ENCODE results near the gene CD86.

CD86 gene

DNA sequence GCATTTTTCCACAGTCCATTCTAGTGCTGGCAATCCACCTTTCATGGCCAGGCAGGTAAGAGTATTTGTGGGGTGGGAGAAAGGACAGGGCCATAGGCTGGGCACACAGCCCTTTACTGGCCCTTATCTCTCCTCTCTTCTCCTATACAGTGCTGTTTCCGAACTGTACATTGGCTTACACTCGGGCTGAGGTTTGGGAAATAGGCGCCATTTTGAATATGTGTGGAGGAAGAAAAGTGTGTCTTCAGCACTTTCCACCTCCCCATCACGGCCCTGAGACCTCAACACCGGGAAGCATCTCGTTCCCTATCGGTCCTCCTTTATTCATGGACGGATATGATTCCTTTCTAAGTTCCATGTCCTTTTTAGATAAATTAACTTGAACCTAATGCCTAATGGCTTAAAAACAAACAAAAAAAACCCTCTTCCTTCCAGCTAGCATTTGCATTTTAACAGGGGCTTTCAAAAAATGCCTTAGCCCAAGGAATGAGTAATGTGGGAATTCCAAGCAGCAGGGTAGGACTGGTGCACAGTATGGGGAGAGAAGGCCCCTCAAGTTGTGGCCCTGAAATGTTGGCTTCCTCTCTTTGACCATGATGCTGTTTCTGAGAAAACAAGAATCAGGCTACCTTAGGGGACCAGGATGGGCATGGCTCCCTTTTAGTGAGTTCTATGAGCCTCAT is 24.5 kb downstream of the CD86 start:
- H3K9me3 ChIP-seq (ENCODE audit: low read length), result no peaks in the 10 kb centered on the region
- H3K4me3 ChIP-seq (ENCODE audit: low read depth in 1 of 2, low read length in 2 of 2), result no peak overlapping the region
- no peak overlapping the region for H3K27ac ChIP-seq (ENCODE audit: low read depth, low read length)
- no peaks in the 10 kb centered on the region for H3K27me3 ChIP-seq (ENCODE audit: control insufficient read depth in 1 of 2, insufficient read depth in 2 of 2, low read length in 2 of 2)
- H3K9ac ChIP-seq (ENCODE audit: low read length), result no peak overlapping the region
- H3K36me3 ChIP-seq (ENCODE audit: insufficient read depth, low read length), result no peaks in the 10 kb centered on the region
- H3K4me1 ChIP-seq (ENCODE audit: insufficient read depth, low read length), result no peaks in the 10 kb centered on the region

- no peak overlapping the region for H3K4me3 ChIP-seq (ENCODE audit: low read depth in 1 of 2, low read length in 2 of 2)
- H3K9ac ChIP-seq (ENCODE audit: low read length), result no peak overlapping the region
Observed at GRCh38 chr3:122080207-122080587, 25.0 kb downstream of the CD86 start.

DNA sequence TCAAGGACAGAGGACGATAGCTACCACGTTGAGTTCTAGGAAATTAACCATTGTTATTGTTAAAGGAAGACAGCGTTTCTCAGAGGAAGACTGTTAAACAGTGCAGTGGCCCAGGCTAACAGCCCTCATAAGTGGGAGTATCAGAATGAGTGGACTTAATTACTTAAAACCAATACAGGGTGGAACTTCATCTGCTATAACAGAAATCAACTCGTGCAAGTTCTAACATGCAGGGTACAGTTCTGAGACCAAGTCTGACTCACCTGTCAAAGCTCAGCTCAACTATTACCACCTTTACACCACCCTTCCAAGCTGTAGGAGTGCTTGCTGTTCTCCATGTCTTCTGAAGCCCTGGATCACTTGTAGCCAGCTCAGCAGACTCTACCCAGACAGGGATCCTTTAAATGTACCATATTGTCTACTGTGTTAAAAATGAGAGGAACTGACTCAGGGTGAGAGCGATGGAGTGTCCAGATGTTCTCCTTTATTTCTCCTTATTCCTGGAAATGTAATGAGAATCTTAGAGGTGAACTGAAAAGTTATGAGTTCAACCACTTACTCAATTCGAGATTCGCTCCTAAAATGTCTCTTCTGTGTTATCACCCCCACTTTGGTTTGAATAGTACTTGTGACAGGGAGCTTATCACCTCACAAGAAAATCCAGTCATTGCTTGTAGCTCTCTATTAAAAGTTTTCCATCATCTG is 26.5 kb downstream of the CD86 start:
- Histone ChIP-seq H3K9ac (ENCODE audit: low read length) (no peak overlapping the region), H3K9me3 (ENCODE audit: low read length) (no peaks in the 10 kb centered on the region), H3K27ac (ENCODE audit: low read depth, low read length) (no peak overlapping the region), H3K36me3 (ENCODE audit: insufficient read depth, low read length) (no peaks in the 10 kb centered on the region), H3K4me3 (ENCODE audit: low read depth in 1 of 2, low read length in 2 of 2) (no peak overlapping the region), H3K4me1 (ENCODE audit: insufficient read depth, low read length) (no peaks in the 10 kb centered on the region), H3K27me3 (ENCODE audit: control insufficient read depth in 1 of 2, insufficient read depth in 2 of 2, low read length in 2 of 2) (no peaks in the 10 kb centered on the region)

More at GRCh38 chr3:122080207-122080587, 25.0 kb downstream of the CD86 start:
- H3K36me3 ChIP-seq (ENCODE audit: insufficient read depth, low read length), result no peaks in the 10 kb centered on the region
- H3K27ac ChIP-seq (ENCODE audit: low read depth, low read length), result no peak overlapping the region
- no peaks in the 10 kb centered on the region for H3K9me3 ChIP-seq (ENCODE audit: low read length)
- no peaks in the 10 kb centered on the region for H3K4me1 ChIP-seq (ENCODE audit: insufficient read depth, low read length)
- H3K27me3 ChIP-seq (ENCODE audit: control insufficient read depth in 1 of 2, insufficient read depth in 2 of 2, low read length in 2 of 2), result no peaks in the 10 kb centered on the region

GRCh38 chr3:122082357-122082756 is 27.2 kb downstream of the CD86 start:
- Histone ChIP-seq H3K4me3 (ENCODE audit: low read depth in 1 of 2, low read length in 2 of 2) (no peak overlapping the region), H3K27me3 (ENCODE audit: control insufficient read depth in 1 of 2, insufficient read depth in 2 of 2, low read length in 2 of 2) (no peaks in the 10 kb centered on the region), H3K9ac (ENCODE audit: low read length) (no peak overlapping the region), H3K36me3 (ENCODE audit: insufficient read depth, low read length) (no peaks in the 10 kb centered on the region), H3K4me1 (ENCODE audit: insufficient read depth, low read length) (no peaks in the 10 kb centered on the region), H3K27ac (ENCODE audit: low read depth, low read length) (no peak overlapping the region), H3K9me3 (ENCODE audit: low read length) (no peaks in the 10 kb centered on the region)

DNA sequence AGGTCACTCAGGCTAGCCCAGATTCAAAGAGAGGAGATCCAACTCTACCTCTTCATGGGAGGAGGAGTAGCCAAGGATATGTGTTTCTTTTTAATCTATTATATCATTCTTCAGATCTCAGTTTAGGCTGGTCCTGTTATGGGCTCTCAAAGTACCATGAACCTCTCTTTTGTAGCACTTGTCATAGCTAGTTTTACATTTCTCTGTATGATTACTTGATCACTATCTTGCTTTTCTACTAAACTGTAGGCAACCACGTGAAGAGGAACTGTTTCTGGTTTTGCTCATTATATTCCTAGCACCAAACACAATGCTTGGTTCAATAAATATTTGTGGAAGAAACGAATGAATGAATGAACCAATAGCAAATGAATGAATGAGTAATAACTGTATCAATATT is 29.6 kb downstream of the CD86 start:
- Histone ChIP-seq H3K9ac (ENCODE audit: low read length) (no peak overlapping the region), H3K9me3 (ENCODE audit: low read length) (no peaks in the 10 kb centered on the region), H3K36me3 (ENCODE audit: insufficient read depth, low read length) (no peaks in the 10 kb centered on the region), H3K4me1 (ENCODE audit: insufficient read depth, low read length) (no peaks in the 10 kb centered on the region), H3K27me3 (ENCODE audit: control insufficient read depth in 1 of 2, insufficient read depth in 2 of 2, low read length in 2 of 2) (no peaks in the 10 kb centered on the region), H3K27ac (ENCODE audit: low read depth, low read length) (no peak overlapping the region), H3K4me3 (ENCODE audit: low read depth in 1 of 2, low read length in 2 of 2) (no peak overlapping the region)

DNA sequence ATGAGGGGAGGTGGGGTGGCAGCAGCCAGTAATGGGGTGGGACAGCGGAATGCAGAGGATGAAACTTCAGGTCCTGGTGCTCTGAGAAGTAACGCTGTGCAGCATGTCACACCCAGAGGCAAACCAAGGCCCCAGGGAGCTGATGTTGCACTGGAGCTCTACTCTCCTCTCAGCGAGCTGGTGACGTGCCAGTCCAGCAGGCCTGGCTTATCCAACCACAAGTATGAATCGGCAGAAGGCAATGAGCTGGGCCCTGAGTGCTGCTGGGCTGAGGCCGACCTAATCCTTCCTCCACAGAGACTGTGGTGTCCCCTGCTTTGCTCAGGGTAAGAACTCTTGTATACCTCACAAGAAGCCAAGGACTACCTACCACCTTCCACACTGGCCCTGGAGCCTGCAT is 30.5 kb downstream of the CD86 start:
- H3K4me1 ChIP-seq (ENCODE audit: insufficient read depth, low read length), result no peaks in the 10 kb centered on the region
- no peak overlapping the region for H3K9ac ChIP-seq (ENCODE audit: low read length)
- H3K9me3 ChIP-seq (ENCODE audit: low read length), result no peaks in the 10 kb centered on the region
- H3K27me3 ChIP-seq (ENCODE audit: control insufficient read depth in 1 of 2, insufficient read depth in 2 of 2, low read length in 2 of 2), result no peaks in the 10 kb centered on the region
- no peak overlapping the region for H3K4me3 ChIP-seq (ENCODE audit: low read depth in 1 of 2, low read length in 2 of 2)
- no peak overlapping the region for H3K27ac ChIP-seq (ENCODE audit: low read depth, low read length)
- H3K36me3 ChIP-seq (ENCODE audit: insufficient read depth, low read length), result no peaks in the 10 kb centered on the region

GRCh38 chr3:122088531-122088930 is 33.4 kb downstream of the CD86 start:
- Histone ChIP-seq H3K36me3 (ENCODE audit: insufficient read depth, low read length) (no peaks in the 10 kb centered on the region), H3K27ac (ENCODE audit: low read depth, low read length) (no peak overlapping the region), H3K4me1 (ENCODE audit: insufficient read depth, low read length) (no peaks in the 10 kb centered on the region), H3K9ac (ENCODE audit: low read length) (no peak overlapping the region), H3K4me3 (ENCODE audit: low read depth in 1 of 2, low read length in 2 of 2) (no peak overlapping the region), H3K27me3 (ENCODE audit: control insufficient read depth in 1 of 2, insufficient read depth in 2 of 2, low read length in 2 of 2) (no peaks in the 10 kb centered on the region), H3K9me3 (ENCODE audit: low read length) (no peaks in the 10 kb centered on the region)

DNA sequence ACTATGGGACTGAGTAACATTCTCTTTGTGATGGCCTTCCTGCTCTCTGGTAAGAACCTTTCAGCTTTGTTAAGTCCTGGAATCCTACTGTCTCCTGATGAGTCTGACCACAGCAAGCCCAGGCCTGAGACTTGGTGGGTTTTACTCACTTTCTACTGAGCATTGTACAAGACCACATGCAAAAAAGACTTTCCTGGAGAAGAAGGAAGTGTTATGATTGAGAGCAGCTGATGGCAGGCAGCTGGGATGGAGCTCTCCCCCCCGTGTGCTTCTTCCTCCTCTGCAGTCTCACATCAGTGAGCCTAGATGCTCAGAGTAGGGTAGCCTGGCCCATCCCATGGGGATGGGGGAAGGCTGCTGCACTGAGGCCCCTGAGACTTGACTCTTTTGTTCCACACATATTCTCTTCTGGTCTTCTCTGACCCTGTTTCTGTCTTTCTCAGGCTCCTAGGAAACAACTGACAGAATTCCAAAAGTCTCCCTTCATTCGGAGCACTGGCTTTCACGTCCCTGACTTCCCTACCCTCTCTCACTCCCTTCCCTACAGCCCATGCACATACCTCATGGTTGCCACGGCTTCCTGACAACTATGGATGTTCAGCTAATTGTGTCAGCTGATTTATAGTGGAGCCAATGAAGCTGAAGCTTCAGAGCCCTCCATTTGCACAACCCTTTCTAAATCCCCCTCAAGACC is 36.6 kb downstream of the CD86 start:
- Histone ChIP-seq H3K9ac (ENCODE audit: low read length) (no peak overlapping the region), H3K4me3 (ENCODE audit: low read depth in 1 of 2, low read length in 2 of 2) (no peak overlapping the region), H3K36me3 (ENCODE audit: insufficient read depth, low read length) (no peaks in the 10 kb centered on the region), H3K4me1 (ENCODE audit: insufficient read depth, low read length) (no peaks in the 10 kb centered on the region), H3K27ac (ENCODE audit: low read depth, low read length) (no peak overlapping the region), H3K27me3 (ENCODE audit: control insufficient read depth in 1 of 2, insufficient read depth in 2 of 2, low read length in 2 of 2) (no peaks in the 10 kb centered on the region), H3K9me3 (ENCODE audit: low read length) (no peaks in the 10 kb centered on the region)

GRCh38 chr3:122092460-122093165 is 37.5 kb downstream of the CD86 start:
- Histone ChIP-seq H3K4me3 (ENCODE audit: low read depth in 1 of 2, low read length in 2 of 2) (no peak overlapping the region), H3K27me3 (ENCODE audit: control insufficient read depth in 1 of 2, insufficient read depth in 2 of 2, low read length in 2 of 2) (no peaks in the 10 kb centered on the region), H3K9me3 (ENCODE audit: low read length) (no peaks in the 10 kb centered on the region), H3K27ac (ENCODE audit: low read depth, low read length) (no peak overlapping the region), H3K36me3 (ENCODE audit: insufficient read depth, low read length) (no peaks in the 10 kb centered on the region), H3K4me1 (ENCODE audit: insufficient read depth, low read length) (no peaks in the 10 kb centered on the region), H3K9ac (ENCODE audit: low read length) (no peak overlapping the region)

GRCh38 chr3:122094125-122094524 is 39.0 kb downstream of the CD86 start:
- no peaks in the 10 kb centered on the region for H3K27me3 ChIP-seq (ENCODE audit: control insufficient read depth in 1 of 2, insufficient read depth in 2 of 2, low read length in 2 of 2)
- no peaks in the 10 kb centered on the region for H3K36me3 ChIP-seq (ENCODE audit: insufficient read depth, low read length)
- no peaks in the 10 kb centered on the region for H3K4me1 ChIP-seq (ENCODE audit: insufficient read depth, low read length)
- no peak overlapping the region for H3K27ac ChIP-seq (ENCODE audit: low read depth, low read length)
- H3K9me3 ChIP-seq (ENCODE audit: low read length), result no peaks in the 10 kb centered on the region
- H3K9ac ChIP-seq (ENCODE audit: low read length), result no peak overlapping the region
- no peak overlapping the region for H3K4me3 ChIP-seq (ENCODE audit: low read depth in 1 of 2, low read length in 2 of 2)

- no peaks in the 10 kb centered on the region for H3K27me3 ChIP-seq (ENCODE audit: control insufficient read depth in 1 of 2, insufficient read depth in 2 of 2, low read length in 2 of 2)
- H3K4me3 ChIP-seq (ENCODE audit: low read depth in 1 of 2, low read length in 2 of 2), result no peak overlapping the region
- no peak overlapping the region for H3K9ac ChIP-seq (ENCODE audit: low read length)
- H3K4me1 ChIP-seq (ENCODE audit: insufficient read depth, low read length), result no peaks in the 10 kb centered on the region
- H3K27ac ChIP-seq (ENCODE audit: low read depth, low read length), result no peak overlapping the region
- no peaks in the 10 kb centered on the region for H3K9me3 ChIP-seq (ENCODE audit: low read length)
- H3K36me3 ChIP-seq (ENCODE audit: insufficient read depth, low read length), result no peaks in the 10 kb centered on the region
Observed at GRCh38 chr3:122094693-122095092, 39.5 kb downstream of the CD86 start.
